Neuronal stem cell (in vitro differentiated cells): Measurements from ENCODE around the gene SNF8.

Experiments
- DNase-seq: peaks from one replicate; pipeline ENCODE4 v3.0.0-alpha.2; 2013; ENCODE audit warnings: low spot score
- H2AFZ ChIP-seq: one replicate; pipeline ENCODE4 v1.6.1; 2013; ENCODE audit warnings: mild to moderate bottlenecking, low read length, inconsistent platforms
- H2AK5ac ChIP-seq: 2 replicates; pipeline ENCODE4 v1.6.1; 2013; ENCODE audit warnings: low read depth, mild to moderate bottlenecking, inconsistent platforms, low read length, moderate library complexity, mixed read lengths
- H2BK120ac ChIP-seq: 2 replicates; pipeline ENCODE4 v1.6.1; 2013; ENCODE audit warnings: low read depth, mild to moderate bottlenecking, inconsistent platforms, low read length, moderate library complexity, mixed read lengths
- H2BK12ac ChIP-seq: one replicate; pipeline ENCODE4 v1.6.1; 2013; ENCODE audit warnings: low read length, inconsistent platforms
- H2BK15ac ChIP-seq: 2 replicates; pipeline ENCODE4 v1.6.1; 2013; ENCODE audit warnings: mild to moderate bottlenecking, low read length, inconsistent platforms, mixed read lengths
- H2BK5ac ChIP-seq: one replicate; pipeline ENCODE4 v1.6.1; 2013; ENCODE audit warnings: inconsistent platforms, mild to moderate bottlenecking, low read length, moderate library complexity
- H3K14ac ChIP-seq: one replicate; pipeline ENCODE4 v1.6.1; 2013; ENCODE audit warnings: low read length, inconsistent platforms
- H3K18ac ChIP-seq: 2 replicates; pipeline ENCODE4 v1.6.1; 2013; ENCODE audit warnings: low read length, inconsistent platforms
- H3K23ac ChIP-seq: 2 replicates; pipeline ENCODE4 v1.6.1; 2013; ENCODE audit warnings: low read depth, mild to moderate bottlenecking, mixed read lengths, low read length, inconsistent platforms; ENCODE audit not compliant: poor library complexity
- H3K27ac ChIP-seq: replicated peaks from 3 replicates; pipeline ENCODE4 v1.5.1; 2013; ENCODE audit warnings: low read length, inconsistent platforms
- H3K27me3 ChIP-seq, 3 experiments: 2 replicates each; pipeline ENCODE4 v1.6.1; 2013; ENCODE audit warnings: low read length in 3 of 3, mild to moderate bottlenecking in 2 of 3, inconsistent platforms in 1 of 3, low read depth in 1 of 3, mixed read lengths in 1 of 3, moderate library complexity in 1 of 3; ENCODE audit not compliant: control insufficient read depth in 3 of 3, insufficient read depth in 3 of 3
- H3K36me3 ChIP-seq, 2 donors: replicated peaks in 1 of 2; 2 replicates each; pipeline ENCODE4 v1.6.1; 2013; ENCODE audit warnings: low read length in 2 of 2; ENCODE audit not compliant: control insufficient read depth in 2 of 2, insufficient read depth in 2 of 2
- H3K4ac ChIP-seq: 2 replicates; pipeline ENCODE4 v1.6.1; 2013; ENCODE audit warnings: inconsistent platforms, mild to moderate bottlenecking, low read length, moderate library complexity
- H3K4me1 ChIP-seq, 2 donors: 1 replicate in 1 of 2; 2 replicates in 1 of 2; pipeline ENCODE4 v1.6.1; 2013; ENCODE audit warnings: low read length in 2 of 2, low read depth in 1 of 2; ENCODE audit not compliant: control insufficient read depth in 2 of 2, insufficient read depth in 1 of 2
- H3K4me2 ChIP-seq: one replicate; pipeline ENCODE4 v1.6.1; 2013; ENCODE audit warnings: mild to moderate bottlenecking, low read length, inconsistent platforms; ENCODE audit not compliant: insufficient read depth, poor library complexity, severe bottlenecking
- H3K4me3 ChIP-seq, 2 donors: 2 replicates each; pipeline ENCODE4 v1.5.1; 2013; ENCODE audit warnings: low read length in 2 of 2, mild to moderate bottlenecking in 2 of 2, inconsistent platforms in 1 of 2, moderate library complexity in 1 of 2
- H3K79me1 ChIP-seq: one replicate; pipeline ENCODE4 v1.6.1; 2013; ENCODE audit warnings: low read depth, mild to moderate bottlenecking, inconsistent platforms, low read length, moderate library complexity
- H3K9ac ChIP-seq: one replicate; pipeline ENCODE4 v1.6.1; 2013; ENCODE audit warnings: mild to moderate bottlenecking, low read depth, low read length, inconsistent platforms; ENCODE audit not compliant: poor library complexity
- H3K9me3 ChIP-seq, 2 donors: replicated peaks in 1 of 2; 2 replicates each; pipeline versions ENCODE3 to v1.6.1; 2013; ENCODE audit warnings: low read length in 2 of 2, mild to moderate bottlenecking in 2 of 2, inconsistent platforms in 1 of 2, low read depth in 1 of 2, mixed read lengths in 1 of 2, moderate library complexity in 1 of 2; ENCODE audit not compliant: control insufficient read depth in 2 of 2, insufficient read depth in 1 of 2
- H4K8ac ChIP-seq: one replicate; pipeline ENCODE4 v1.6.1; 2013; ENCODE audit warnings: low read depth, mild to moderate bottlenecking, inconsistent platforms, low read length, moderate library complexity
- H4K91ac ChIP-seq: one replicate; pipeline ENCODE4 v1.6.1; 2013; ENCODE audit warnings: low read length, low read depth, mild to moderate bottlenecking, inconsistent platforms; ENCODE audit not compliant: poor library complexity
- WGBS, 2 donors: extraction: QIAGEN DNeasy Blood & Tissue Kit; methylation state at CpG; one replicate each; pipeline ENCODE4 v1.1.7; 2013; ENCODE audit warnings: missing lambda C conversion rate in 2 of 2, mixed read lengths in 1 of 2; ENCODE audit not compliant: insufficient read length in 2 of 2, insufficient replicate concordance in 1 of 2; ENCODE audit errors: extremely low coverage in 2 of 2; 5-methylcytosine and 5-hydroxymethylcytosine counted together

Gene SNF8

DNA sequence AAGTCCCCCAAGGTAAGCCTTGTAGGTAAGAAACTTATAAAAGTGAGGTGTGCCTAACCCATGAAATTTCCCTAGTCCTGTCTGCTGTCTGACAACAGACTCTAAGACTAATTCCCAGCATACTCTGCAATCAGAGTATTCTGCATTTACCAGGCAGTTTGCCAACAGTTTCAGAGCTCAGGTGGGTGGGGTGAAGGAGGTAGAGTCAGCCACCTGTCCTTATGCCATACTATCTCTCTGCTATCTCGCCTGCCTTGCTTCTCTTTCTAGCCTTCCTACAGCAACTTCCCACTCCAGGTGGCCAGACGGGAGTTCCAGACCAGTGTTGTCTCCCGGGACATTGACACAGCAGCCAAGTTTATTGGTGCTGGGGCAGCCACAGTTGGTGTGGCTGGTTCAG is 49.8 kb downstream of the SNF8 start:
- Histone ChIP-seq H3K14ac (no peak overlapping the region), H3K27me3 (no peaks in the 10 kb centered on the region), H3K9ac (no peak overlapping the region), H3K4me1 (peaks cover 3 to 6% of the 10 kb centered on the region in 2 donors), H4K8ac (no peak overlapping the region), H2BK5ac (no peak overlapping the region), H4K91ac (no peak overlapping the region), H2BK120ac (no peak overlapping the region), H3K4ac (no peak overlapping the region), H3K4me3 (no peak overlapping the region), H3K79me1 (peaks cover 3% of the 10 kb centered on the region), H3K36me3 (peaks cover 7 to 40% of the 10 kb centered on the region in 2 donors), H2BK15ac (no peak overlapping the region), H2AK5ac (no peak overlapping the region), H2BK12ac (no peak overlapping the region), H3K18ac (no peak overlapping the region), H2AFZ (no peak overlapping the region), H3K23ac (no peak overlapping the region), H3K9me3 (no peaks in the 10 kb centered on the region), H3K4me2 (no peak overlapping the region), H3K27ac (no peak overlapping the region)
- no CpG with 5 or more reads among the region's 3 CpGs for WGBS, 2 donors
- DNase-seq = no peak

DNA sequence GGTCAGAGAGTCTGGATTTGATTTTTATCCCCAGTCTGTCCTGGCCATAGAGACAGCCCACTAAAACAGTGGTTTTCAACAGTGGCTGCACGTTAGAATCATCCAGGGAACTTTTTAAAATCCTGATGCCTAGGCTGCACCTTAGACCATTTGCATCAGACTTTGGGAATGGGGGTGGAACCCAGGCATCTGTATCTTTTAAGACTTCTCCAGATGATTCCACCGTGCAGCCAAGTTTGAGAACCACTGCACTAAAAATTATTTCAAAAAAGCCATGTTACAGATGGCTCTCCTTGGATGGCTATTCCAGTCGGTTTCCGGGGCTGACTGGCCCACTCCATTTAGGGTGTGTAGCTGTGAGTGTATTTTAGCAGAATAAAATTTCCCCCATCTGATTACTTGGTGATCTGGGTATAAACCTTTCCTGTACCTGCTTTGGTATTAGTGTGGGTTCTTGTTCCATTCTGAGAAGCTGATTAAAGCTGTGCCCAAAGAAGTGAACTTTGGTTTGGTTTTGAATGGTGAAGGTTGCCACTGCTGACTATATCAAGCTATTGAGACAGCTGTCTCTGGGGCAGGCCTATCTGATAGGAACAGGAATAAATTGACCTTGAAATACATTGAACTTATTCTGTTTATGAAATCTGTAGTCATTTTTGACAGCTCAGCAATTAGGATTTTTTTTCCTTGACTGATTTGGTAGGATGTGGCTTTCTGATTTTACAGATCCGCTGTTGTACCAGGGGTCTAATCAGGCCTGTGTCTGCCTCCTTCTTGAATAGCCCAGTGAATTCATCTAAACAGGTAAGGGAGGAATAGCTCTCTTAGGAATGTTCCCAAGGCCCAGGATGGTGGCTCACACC is 50.8 kb downstream of the SNF8 start:
- Histone ChIP-seq H3K36me3 (peaks cover 7 to 40% of the 10 kb centered on the region in 2 donors), H3K9ac (no peak overlapping the region), H2AK5ac (no peak overlapping the region), H3K27ac (no peak overlapping the region), H2AFZ (no peak overlapping the region), H3K4ac (no peak overlapping the region), H3K27me3 (no peaks in the 10 kb centered on the region), H2BK5ac (no peak overlapping the region), H2BK120ac (no peak overlapping the region), H3K4me3 (peak overlapping the region; percentile 75 to 84), H3K9me3 (no peaks in the 10 kb centered on the region), H3K4me2 (peak overlapping the region; percentile 93), H3K14ac (no peak overlapping the region), H2BK12ac (no peak overlapping the region), H3K79me1 (peaks cover 3% of the 10 kb centered on the region), H4K91ac (no peak overlapping the region), H3K4me1 (peaks cover 3 to 6% of the 10 kb centered on the region in 2 donors), H3K18ac (no peak overlapping the region), H2BK15ac (no peak overlapping the region), H3K23ac (no peak overlapping the region), H4K8ac (no peak overlapping the region)
- no peak for DNase-seq
- no CpG with 5 or more reads among the region's 5 CpGs for WGBS, 2 donors

DNA sequence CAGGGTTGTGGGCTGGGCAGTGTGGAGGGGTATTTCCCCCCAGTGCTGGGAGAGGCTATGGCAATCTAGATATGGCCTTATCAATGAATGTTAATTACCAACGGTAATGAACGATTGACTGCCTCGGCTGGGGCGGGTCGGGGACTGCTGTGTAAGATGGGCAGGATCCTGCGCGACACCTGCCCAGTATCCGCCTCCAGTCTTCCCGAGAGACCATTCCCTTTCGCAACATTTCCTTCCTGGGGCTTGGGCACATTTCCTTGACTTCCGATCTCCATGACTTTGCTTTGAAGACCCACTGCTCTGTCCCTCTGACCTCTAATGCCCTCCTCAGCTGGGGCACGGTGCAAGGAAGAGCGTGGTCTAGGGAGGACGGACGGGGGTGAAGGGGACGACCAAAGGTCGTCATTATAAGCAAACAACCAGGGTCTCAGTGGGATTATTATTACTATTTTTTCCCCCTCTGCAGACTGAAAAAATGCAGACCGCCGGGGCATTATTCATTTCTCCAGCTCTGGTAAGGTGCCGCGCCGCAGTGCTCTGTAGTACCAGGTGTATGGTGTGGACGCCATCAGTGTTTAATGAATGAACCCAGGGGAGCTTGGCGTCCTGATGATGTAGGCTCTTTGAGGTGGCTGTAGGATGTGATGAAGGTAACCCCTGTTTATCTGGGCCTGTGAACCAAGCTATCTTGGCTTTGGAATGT is 51.5 kb downstream of the SNF8 start:
- no peak overlapping the region for H3K4ac ChIP-seq
- peak overlapping the region; percentile 83 for H2AFZ ChIP-seq
- H2AK5ac ChIP-seq = peak overlapping the region; percentile 17
- DNase-seq = no peak
- peaks cover 3 to 6% of the 10 kb centered on the region in 2 donors for H3K4me1 ChIP-seq
- peak overlapping the region; percentile 75 to 84 for H3K4me3 ChIP-seq
- no peak overlapping the region for H4K91ac ChIP-seq
- no peak overlapping the region for H3K14ac ChIP-seq
- H3K4me2 ChIP-seq = peak overlapping the region; percentile 93
- no peaks in the 10 kb centered on the region for H3K9me3 ChIP-seq
- no peak overlapping the region for H3K27ac ChIP-seq
- no peak overlapping the region for H4K8ac ChIP-seq
- H2BK12ac ChIP-seq = no peak overlapping the region
- H2BK15ac ChIP-seq = no peak overlapping the region
- WGBS, 2 donors = no CpG with 5 or more reads among the region's 24 CpGs
- H3K18ac ChIP-seq = peak overlapping the region; percentile 20
- no peaks in the 10 kb centered on the region for H3K27me3 ChIP-seq
- peak overlapping the region; percentile 4 for H3K23ac ChIP-seq
- H2BK5ac ChIP-seq = no peak overlapping the region
- H2BK120ac ChIP-seq = no peak overlapping the region
- peaks cover 7 to 35% of the 10 kb centered on the region in 2 donors for H3K36me3 ChIP-seq
- peak overlapping the region; percentile 91 for H3K9ac ChIP-seq
- H3K79me1 ChIP-seq = peaks cover 3% of the 10 kb centered on the region

DNA sequence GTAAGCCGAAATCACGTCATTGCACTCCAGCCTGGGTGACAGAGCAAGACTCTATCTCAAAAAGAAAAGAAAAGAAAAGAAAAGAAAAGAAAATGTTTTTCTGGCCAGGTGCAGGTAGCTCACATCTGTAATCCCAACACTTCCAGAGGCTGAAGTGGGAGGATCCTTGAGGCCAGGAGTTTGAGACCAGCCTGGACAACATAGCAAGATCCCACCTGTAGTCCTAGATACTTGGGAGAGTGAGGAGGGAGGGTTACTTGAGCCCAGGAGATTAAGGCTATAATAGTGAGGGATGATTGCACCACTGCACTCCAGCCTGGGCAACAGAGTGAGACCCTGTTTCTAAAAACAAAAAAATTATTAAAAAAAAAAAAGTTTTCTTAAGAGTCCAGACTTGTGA is 54.6 kb downstream of the SNF8 start:
- Histone ChIP-seq H4K8ac (no peak overlapping the region), H3K23ac (no peak overlapping the region), H3K9me3 (no peaks in the 10 kb centered on the region), H2BK120ac (no peak overlapping the region), H3K18ac (no peak overlapping the region), H2BK12ac (no peak overlapping the region), H3K4me2 (no peak overlapping the region), H3K4me3 (no peak overlapping the region), H2BK15ac (no peak overlapping the region), H3K4me1 (peaks cover 3 to 6% of the 10 kb centered on the region in 2 donors), H3K36me3 (peaks cover 2 to 10% of the 10 kb centered on the region in 2 donors), H3K27ac (no peak overlapping the region), H3K9ac (no peak overlapping the region), H4K91ac (no peak overlapping the region), H3K79me1 (peaks cover 3% of the 10 kb centered on the region), H2AK5ac (no peak overlapping the region), H3K4ac (no peak overlapping the region), H3K14ac (no peak overlapping the region), H2BK5ac (no peak overlapping the region), H2AFZ (no peak overlapping the region), H3K27me3 (no peaks in the 10 kb centered on the region)
- DNase-seq = no peak
- no CpG with 5 or more reads among the region's 2 CpGs for WGBS, 2 donors
